UCSD-AML1 (cell line): ENCODE measurements around the gene DPF1.

Experiments
- DNase-seq: peaks from one replicate; lab custom pipeline; 2025; ENCODE audit not compliant: unreplicated experiment; lab: John Stamatoyannopoulos, UW

Gene DPF1

DNA sequence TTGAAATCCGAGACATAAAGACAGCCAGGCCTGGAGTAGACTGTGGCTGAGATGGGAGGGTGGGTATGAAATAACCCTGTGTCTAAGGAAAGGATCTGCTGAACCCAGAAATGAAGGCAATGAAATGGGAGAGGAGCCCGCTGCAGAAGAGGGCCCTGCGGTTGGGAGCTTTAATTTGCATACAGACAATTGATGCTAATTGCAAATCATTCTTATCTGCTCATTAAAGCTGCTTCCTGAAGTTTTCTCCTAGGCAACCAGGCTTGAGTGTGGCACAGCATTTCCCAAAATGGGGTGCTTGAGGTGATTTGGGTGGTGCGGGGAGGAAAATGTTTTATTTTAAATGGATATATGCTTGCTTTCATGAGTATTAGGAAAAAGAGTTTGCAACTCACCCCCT, 55.4 kb downstream of the DPF1 start:
- DNase-seq, result no peak

DNA sequence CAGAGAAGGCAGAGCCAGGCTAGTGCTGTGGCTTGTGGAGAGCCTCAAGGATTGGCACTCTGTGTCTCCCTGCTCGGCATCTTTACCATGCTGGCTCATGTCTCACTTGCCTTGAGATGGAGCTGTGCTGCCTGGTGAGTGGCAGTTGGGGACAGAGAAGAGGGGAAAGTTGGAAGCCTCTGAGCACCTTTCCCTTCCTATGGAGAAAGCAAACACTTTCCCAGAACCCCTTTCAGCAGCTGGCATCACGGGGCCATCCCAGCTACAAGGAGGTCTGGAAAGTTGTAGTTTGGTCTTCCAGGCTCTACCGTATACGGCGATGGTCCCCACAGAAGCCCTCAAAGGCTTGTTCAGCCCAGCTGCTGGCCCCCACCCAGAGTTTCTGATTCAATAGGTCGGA, 58.7 kb downstream of the DPF1 start:
- no peak for DNase-seq

DNA sequence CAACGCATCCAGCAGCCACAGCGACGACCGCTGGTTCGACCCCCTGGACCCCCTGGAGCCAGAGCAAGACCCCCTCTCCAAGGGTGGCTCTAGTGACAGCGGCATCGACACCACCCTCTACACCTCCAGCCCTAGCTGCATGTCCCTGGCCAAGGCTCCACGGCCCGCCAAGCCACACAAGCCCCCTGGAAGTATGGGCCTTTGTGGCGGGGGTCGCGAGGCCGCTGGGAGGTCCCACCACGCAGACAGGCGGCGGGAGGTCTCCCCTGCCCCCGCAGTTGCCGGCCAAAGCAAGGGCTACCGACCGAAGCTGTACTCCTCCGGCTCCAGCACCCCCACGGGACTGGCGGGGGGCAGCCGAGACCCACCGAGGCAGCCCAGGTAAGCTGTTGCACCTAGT, 59.5 kb downstream of the DPF1 start:
- no peak for DNase-seq

DNA sequence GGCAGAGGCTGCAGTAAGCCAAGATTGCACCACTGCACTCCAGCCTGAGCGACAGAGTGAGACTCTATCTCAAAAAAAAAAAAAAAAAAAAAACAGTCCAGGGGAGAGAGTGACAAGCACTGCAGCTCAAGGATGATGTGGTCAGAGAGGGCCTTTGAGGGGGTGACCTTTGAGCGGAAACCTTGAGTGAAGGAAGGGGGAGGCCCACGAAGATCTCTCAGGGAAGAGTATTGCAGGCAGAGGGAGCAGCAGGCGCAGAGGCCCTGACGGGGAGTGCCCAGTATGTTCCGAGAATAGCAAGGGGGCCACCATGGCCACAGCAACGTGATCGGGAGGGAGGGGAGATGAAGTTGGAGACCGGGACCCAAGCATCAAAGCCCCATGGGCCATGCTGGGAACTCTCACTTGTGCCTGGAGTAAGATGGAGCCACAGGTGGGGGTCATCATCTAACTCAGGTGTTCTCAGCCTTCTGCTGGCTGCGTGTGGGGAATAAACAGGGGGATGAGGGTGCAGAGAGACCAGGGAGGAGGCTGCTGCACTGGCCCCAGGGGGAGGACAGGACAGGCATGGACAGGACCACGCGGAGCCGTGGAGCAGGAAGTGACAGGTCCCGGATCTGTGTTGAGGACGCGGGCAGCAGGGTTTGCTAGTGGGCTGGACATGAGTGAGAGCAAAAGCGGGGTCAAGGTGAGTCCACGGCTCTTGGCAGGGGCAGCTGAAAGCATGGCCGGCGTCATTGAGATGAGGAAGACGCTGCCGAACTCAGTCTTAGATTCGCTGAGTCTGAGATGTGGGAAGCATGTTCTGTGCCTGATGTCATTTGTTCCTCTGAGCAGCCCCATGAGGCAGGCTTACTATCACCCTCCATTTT, 60.4 kb downstream of the DPF1 start:
- no peak for DNase-seq

- no peak for DNase-seq
Observed at GRCh38 chr19:38162632-38163031, 61.4 kb downstream of the DPF1 start.

DNA sequence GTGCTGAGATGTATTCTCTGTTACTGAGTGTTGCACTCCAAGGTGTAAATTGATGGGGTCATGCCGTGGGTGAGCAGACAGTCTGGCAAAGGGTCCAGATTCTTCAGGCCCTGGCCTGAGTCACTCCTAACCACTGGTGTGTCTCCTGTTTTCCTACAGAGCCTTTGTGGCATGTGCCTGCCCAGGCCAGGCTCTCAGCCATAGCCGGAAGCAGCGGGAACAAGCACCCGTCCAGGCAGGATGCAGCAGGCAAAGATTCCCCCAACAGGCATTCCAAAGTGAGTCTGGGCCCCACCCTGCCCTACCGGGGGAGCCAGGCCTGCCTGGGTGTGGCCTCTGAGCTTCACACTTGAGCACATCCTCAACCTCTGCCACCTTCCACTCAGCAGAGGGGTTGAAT, 61.9 kb downstream of the DPF1 start:
- no peak for DNase-seq
